ENCODE measurements around the gene PARD3B. TPM values are rescaled to one million over a fixed set of nuclear protein-coding genes. Genes with fewer than 3 reads are reported as not detected.

Gene PARD3B
- total and polyA plus RNA-seq, 10 of the 15 experiments (the other 5 are each of a cell fraction or from before 2014, with no cell fraction given) = 0.01 to 0.54 (median 0.07) TPM; not detected in 7

DNA sequence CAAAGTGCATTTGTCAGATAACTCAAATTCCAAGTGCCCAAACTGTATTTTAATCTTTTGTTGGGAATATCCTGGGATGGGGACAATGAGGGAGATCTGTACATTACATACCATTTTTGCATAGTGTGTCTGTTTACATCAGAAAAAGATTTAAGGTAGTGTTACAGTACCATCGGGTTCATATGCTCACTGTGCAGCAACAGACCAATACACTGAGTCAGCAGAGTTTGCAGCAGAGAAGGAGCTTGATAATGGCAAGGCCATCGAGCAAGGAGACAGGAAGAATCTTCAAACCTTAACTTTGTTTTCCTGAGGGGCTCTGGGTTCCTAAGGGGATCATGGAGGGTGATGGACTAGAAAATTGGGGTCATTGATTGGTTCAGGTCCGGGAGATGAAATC lies 399.7 kb downstream of the PARD3B start (continued):
- TF ChIP-seq, protein P1, sequence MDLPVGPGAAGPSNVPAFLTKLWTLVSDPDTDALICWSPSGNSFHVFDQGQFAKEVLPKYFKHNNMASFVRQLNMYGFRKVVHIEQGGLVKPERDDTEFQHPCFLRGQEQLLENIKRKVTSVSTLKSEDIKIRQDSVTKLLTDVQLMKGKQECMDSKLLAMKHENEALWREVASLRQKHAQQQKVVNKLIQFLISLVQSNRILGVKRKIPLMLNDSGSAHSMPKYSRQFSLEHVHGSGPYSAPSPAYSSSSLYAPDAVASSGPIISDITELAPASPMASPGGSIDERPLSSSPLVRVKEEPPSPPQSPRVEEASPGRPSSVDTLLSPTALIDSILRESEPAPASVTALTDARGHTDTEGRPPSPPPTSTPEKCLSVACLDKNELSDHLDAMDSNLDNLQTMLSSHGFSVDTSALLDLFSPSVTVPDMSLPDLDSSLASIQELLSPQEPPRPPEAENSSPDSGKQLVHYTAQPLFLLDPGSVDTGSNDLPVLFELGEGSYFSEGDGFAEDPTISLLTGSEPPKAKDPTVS (IDR thresholded peaks at IDR 0.05; ENCODE audit: low read depth, low read length) = no peak
- no peak for TF ChIP-seq NR2F1 (conservative IDR thresholded peaks at IDR 0.05)

DNA sequence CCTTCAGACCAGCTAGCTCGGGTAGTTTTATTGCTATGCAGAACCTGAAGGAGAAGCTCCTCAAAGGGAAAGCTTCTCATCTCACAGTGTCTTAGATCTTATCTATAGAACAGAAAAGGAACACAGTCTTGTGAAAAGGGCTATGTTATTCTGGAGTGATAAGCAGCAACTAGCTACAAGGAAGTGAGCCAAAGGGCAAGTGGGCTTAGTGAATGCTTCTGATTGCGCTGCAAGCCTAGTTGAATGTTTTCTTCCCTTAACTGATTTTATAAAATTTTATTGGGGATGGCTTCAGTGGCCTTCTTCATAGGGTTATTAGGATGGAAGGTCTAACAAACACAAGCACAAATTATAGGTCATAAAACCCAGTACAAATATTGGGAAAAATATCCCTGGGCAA lies 400.1 kb downstream of the PARD3B start:
- Histone ChIP-seq H3K36me3 (ENCODE audit: control insufficient read depth in 2 of 2, insufficient read depth in 2 of 2, low read length in 1 of 2) (no peaks in the 10 kb centered on the region), H3K4me3 (no peak overlapping the region), H3K27ac (ENCODE audit: control insufficient read depth, insufficient read depth) (no peak overlapping the region), H3K27me3 (replicated peaks in 1 of 2; ENCODE audit: control insufficient read depth in 2 of 2, insufficient read depth in 2 of 2, low read length in 1 of 2) (no peaks in the 10 kb centered on the region), H3K4me2 (ENCODE audit: control insufficient read depth, insufficient read depth) (no peak overlapping the region), H3K79me2 (ENCODE audit: control insufficient read depth, insufficient read depth, low read length) (no peaks in the 10 kb centered on the region), H4K20me1 (ENCODE audit: control insufficient read depth, insufficient read depth) (no peaks in the 10 kb centered on the region), H2AFZ (ENCODE audit: control insufficient read depth, low read depth, low read length) (no peak overlapping the region), H3K9ac (ENCODE audit: control insufficient read depth, insufficient read depth, low read length) (no peak overlapping the region), H3K9me3 (replicated peaks; ENCODE audit: control insufficient read depth, insufficient read depth, low read length) (no peaks in the 10 kb centered on the region; the same call in 2 of the 3 replicates), H3K4me1 (ENCODE audit: control insufficient read depth, insufficient read depth, low read length) (no peaks in the 10 kb centered on the region)
- in situ Hi-C loops (cut with MboI) (no loop called here), intact Hi-C loops (cut with micrococcal nuclease; ENCODE audit: unreplicated experiment) (no loop called here)
- TF ChIP-seq SREBF2 (IDR thresholded peaks at IDR 0.05; ENCODE audit: low read length) (no peak), NRF1 (conservative IDR thresholded peaks at IDR 0.05; ENCODE audit: low read depth, low read length) (no peak), NBN (IDR thresholded peaks at IDR 0.05) (no peak), TBL1XR1 (IDR thresholded peaks at IDR 0.05; ENCODE audit: low read depth, low read length) (no peak), CREM (IDR thresholded peaks at IDR 0.05; ENCODE audit: low read depth) (no peak), ESRRA (IDR thresholded peaks at IDR 0.05; ENCODE audit: low read length) (no peak), NFYA (IDR thresholded peaks at IDR 0.05; ENCODE audit: borderline replicate concordance, low read depth, low read length) (no peak), CHD1 (IDR thresholded peaks at IDR 0.05; ENCODE audit: low read depth, low read length) (no peak), CBX5 (IDR thresholded peaks at IDR 0.05; ENCODE audit: low read depth) (no peak), MTA2 (IDR thresholded peaks at IDR 0.05; ENCODE audit: low read depth) (no peak)
- TF ChIP-seq, protein P2, sequence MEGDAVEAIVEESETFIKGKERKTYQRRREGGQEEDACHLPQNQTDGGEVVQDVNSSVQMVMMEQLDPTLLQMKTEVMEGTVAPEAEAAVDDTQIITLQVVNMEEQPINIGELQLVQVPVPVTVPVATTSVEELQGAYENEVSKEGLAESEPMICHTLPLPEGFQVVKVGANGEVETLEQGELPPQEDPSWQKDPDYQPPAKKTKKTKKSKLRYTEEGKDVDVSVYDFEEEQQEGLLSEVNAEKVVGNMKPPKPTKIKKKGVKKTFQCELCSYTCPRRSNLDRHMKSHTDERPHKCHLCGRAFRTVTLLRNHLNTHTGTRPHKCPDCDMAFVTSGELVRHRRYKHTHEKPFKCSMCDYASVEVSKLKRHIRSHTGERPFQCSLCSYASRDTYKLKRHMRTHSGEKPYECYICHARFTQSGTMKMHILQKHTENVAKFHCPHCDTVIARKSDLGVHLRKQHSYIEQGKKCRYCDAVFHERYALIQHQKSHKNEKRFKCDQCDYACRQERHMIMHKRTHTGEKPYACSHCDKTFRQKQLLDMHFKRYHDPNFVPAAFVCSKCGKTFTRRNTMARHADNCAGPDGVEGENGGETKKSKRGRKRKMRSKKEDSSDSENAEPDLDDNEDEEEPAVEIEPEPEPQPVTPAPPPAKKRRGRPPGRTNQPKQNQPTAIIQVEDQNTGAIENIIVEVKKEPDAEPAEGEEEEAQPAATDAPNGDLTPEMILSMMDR (IDR thresholded peaks at IDR 0.05 in 2 of 3, conservative IDR thresholded peaks at IDR 0.05 in 1 of 3; ENCODE audit: control insufficient read depth in 2 of 3, extremely low read depth in 1 of 3, insufficient read depth in 1 of 3, low read depth in 3 of 3, low read length in 3 of 3) = no peak
- TF ChIP-seq, protein P3, sequence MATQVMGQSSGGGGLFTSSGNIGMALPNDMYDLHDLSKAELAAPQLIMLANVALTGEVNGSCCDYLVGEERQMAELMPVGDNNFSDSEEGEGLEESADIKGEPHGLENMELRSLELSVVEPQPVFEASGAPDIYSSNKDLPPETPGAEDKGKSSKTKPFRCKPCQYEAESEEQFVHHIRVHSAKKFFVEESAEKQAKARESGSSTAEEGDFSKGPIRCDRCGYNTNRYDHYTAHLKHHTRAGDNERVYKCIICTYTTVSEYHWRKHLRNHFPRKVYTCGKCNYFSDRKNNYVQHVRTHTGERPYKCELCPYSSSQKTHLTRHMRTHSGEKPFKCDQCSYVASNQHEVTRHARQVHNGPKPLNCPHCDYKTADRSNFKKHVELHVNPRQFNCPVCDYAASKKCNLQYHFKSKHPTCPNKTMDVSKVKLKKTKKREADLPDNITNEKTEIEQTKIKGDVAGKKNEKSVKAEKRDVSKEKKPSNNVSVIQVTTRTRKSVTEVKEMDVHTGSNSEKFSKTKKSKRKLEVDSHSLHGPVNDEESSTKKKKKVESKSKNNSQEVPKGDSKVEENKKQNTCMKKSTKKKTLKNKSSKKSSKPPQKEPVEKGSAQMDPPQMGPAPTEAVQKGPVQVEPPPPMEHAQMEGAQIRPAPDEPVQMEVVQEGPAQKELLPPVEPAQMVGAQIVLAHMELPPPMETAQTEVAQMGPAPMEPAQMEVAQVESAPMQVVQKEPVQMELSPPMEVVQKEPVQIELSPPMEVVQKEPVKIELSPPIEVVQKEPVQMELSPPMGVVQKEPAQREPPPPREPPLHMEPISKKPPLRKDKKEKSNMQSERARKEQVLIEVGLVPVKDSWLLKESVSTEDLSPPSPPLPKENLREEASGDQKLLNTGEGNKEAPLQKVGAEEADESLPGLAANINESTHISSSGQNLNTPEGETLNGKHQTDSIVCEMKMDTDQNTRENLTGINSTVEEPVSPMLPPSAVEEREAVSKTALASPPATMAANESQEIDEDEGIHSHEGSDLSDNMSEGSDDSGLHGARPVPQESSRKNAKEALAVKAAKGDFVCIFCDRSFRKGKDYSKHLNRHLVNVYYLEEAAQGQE (IDR thresholded peaks at IDR 0.05; ENCODE audit: low read depth, low read length) = no peak
- TF ChIP-seq, protein P4, sequence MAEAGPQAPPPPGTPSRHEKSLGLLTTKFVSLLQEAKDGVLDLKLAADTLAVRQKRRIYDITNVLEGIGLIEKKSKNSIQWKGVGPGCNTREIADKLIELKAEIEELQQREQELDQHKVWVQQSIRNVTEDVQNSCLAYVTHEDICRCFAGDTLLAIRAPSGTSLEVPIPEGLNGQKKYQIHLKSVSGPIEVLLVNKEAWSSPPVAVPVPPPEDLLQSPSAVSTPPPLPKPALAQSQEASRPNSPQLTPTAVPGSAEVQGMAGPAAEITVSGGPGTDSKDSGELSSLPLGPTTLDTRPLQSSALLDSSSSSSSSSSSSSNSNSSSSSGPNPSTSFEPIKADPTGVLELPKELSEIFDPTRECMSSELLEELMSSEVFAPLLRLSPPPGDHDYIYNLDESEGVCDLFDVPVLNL (IDR thresholded peaks at IDR 0.05; ENCODE audit: low read depth, low read length) = no peak
- CTCF ChIA-PET = no interaction called here
- DNase-seq (ENCODE audit: low read depth, low spot score) = no peak
- SMC1A ChIA-PET (ENCODE audit: uncharacterized antibody, unreplicated experiment) = no interaction called here
- no peak for FAIRE-seq
- RAD21 ChIA-PET (ENCODE audit: unreplicated experiment) = no interaction called here
- POLR2A ChIA-PET = no interaction called here
- 0% methylated on average over 2 of the region's 2 CpGs for WGBS (ENCODE audit: insufficient coverage, insufficient replicate concordance, low lambda C conversion rate, missing lambda C conversion rate)
- no peak for ATAC-seq
- no TSS peak for BruUV-seq (replicated peaks)
